ENCODE results near the gene NEK5. TPM values are rescaled to one million over a fixed set of nuclear protein-coding genes. Genes with fewer than 3 reads are reported as not detected.
"Not testable (repeated sequence)": the region's sequence is repeated elsewhere in the genome, so short reads cannot be mapped to it uniquely, and the experiment has no call there.

Gene NEK5
- polyA plus RNA-seq, 2 donors, result 0.02 to 0.08 TPM

- H3K27me3 ChIP-seq (ENCODE audit: control insufficient read depth in 1 of 2, insufficient read depth in 2 of 2, low read length in 2 of 2), result no peaks in the 10 kb centered on the region
- H3K27ac ChIP-seq (ENCODE audit: low read depth in 2 of 2, low read length in 1 of 2), result no peak overlapping the region
- no peak overlapping the region for H3K4me3 ChIP-seq (ENCODE audit: low read depth in 1 of 2, low read length in 2 of 2)
- 88 to 90% methylated on average over 1 of the region's 1 CpG for WGBS, 2 donors
- no peaks in the 10 kb centered on the region for H3K4me1 ChIP-seq (ENCODE audit: control insufficient read depth in 2 of 2, insufficient read depth in 2 of 2, low read length in 1 of 2)
- H3K36me3 ChIP-seq (ENCODE audit: control insufficient read depth in 2 of 2, insufficient read depth in 2 of 2, low read length in 1 of 2), result no peaks in the 10 kb centered on the region
- H3K9me3 ChIP-seq (ENCODE audit: control insufficient read depth in 2 of 2, insufficient read depth in 1 of 2, low read depth in 1 of 2, low read length in 1 of 2), result no peaks in the 10 kb centered on the region
Observed at GRCh38 chr13:52109116-52109670, 19.7 kb downstream of the NEK5 start.

- H3K4me1 ChIP-seq (ENCODE audit: control insufficient read depth in 2 of 2, insufficient read depth in 2 of 2, low read length in 1 of 2), result no peaks in the 10 kb centered on the region
- WGBS, 2 donors, result 75 to 87% methylated on average over 1 of the region's 1 CpG
Observed at GRCh38 chr13:52105841-52106240, 23.0 kb downstream of the NEK5 start.

GRCh38 chr13:52104624-52105023 lies 24.2 kb downstream of the NEK5 start:
- Histone ChIP-seq H3K4me1 (ENCODE audit: control insufficient read depth in 2 of 2, insufficient read depth in 2 of 2, low read length in 1 of 2) (no peaks in the 10 kb centered on the region), H3K4me3 (ENCODE audit: low read depth in 1 of 2, low read length in 2 of 2) (no peak overlapping the region), H3K36me3 (ENCODE audit: control insufficient read depth in 2 of 2, insufficient read depth in 2 of 2, low read length in 1 of 2) (no peaks in the 10 kb centered on the region), H3K9me3 (ENCODE audit: control insufficient read depth in 2 of 2, insufficient read depth in 1 of 2, low read depth in 1 of 2, low read length in 1 of 2) (no peaks in the 10 kb centered on the region), H3K27me3 (ENCODE audit: control insufficient read depth in 1 of 2, insufficient read depth in 2 of 2, low read length in 2 of 2) (no peaks in the 10 kb centered on the region), H3K27ac (ENCODE audit: low read depth in 2 of 2, low read length in 1 of 2) (no peak overlapping the region)
- WGBS, 2 donors, result 90 to 94% methylated on average over 1 of the region's 1 CpG

More at GRCh38 chr13:52105841-52106240, 23.0 kb downstream of the NEK5 start:
- H3K9me3 ChIP-seq (ENCODE audit: control insufficient read depth in 2 of 2, insufficient read depth in 1 of 2, low read depth in 1 of 2, low read length in 1 of 2), result no peaks in the 10 kb centered on the region
- H3K27ac ChIP-seq (ENCODE audit: low read depth in 2 of 2, low read length in 1 of 2), result no peak overlapping the region
- H3K27me3 ChIP-seq (ENCODE audit: control insufficient read depth in 1 of 2, insufficient read depth in 2 of 2, low read length in 2 of 2), result no peaks in the 10 kb centered on the region
- H3K4me3 ChIP-seq (ENCODE audit: low read depth in 1 of 2, low read length in 2 of 2), result no peak overlapping the region
- no peaks in the 10 kb centered on the region for H3K36me3 ChIP-seq (ENCODE audit: control insufficient read depth in 2 of 2, insufficient read depth in 2 of 2, low read length in 1 of 2)

- Histone ChIP-seq H3K27ac (ENCODE audit: low read depth in 2 of 2, low read length in 1 of 2) (no peak overlapping the region), H3K4me1 (ENCODE audit: control insufficient read depth in 2 of 2, insufficient read depth in 2 of 2, low read length in 1 of 2) (no peaks in the 10 kb centered on the region)
- 86 to 90% methylated on average over 5 of the region's 5 CpGs for WGBS, 2 donors
Observed at GRCh38 chr13:52103386-52103785, 25.5 kb downstream of the NEK5 start.

GRCh38 chr13:52102423-52102822 lies 26.4 kb downstream of the NEK5 start:
- H3K4me1 ChIP-seq (ENCODE audit: control insufficient read depth in 2 of 2, insufficient read depth in 2 of 2, low read length in 1 of 2); H3K4me3 ChIP-seq (ENCODE audit: low read depth in 1 of 2, low read length in 2 of 2); H3K27ac ChIP-seq (ENCODE audit: low read depth in 2 of 2, low read length in 1 of 2); H3K36me3 ChIP-seq (ENCODE audit: control insufficient read depth in 2 of 2, insufficient read depth in 2 of 2, low read length in 1 of 2); H3K9me3 ChIP-seq (ENCODE audit: control insufficient read depth in 2 of 2, insufficient read depth in 1 of 2, low read depth in 1 of 2, low read length in 1 of 2); H3K27me3 ChIP-seq (ENCODE audit: control insufficient read depth in 1 of 2, insufficient read depth in 2 of 2, low read length in 2 of 2): not testable (repeated sequence)
- WGBS, 2 donors, result 96 to 100% methylated on average over 3 of the region's 3 CpGs

More at GRCh38 chr13:52103386-52103785, 25.5 kb downstream of the NEK5 start:
- H3K27me3 ChIP-seq (ENCODE audit: control insufficient read depth in 1 of 2, insufficient read depth in 2 of 2, low read length in 2 of 2), result no peaks in the 10 kb centered on the region
- no peaks in the 10 kb centered on the region for H3K9me3 ChIP-seq (ENCODE audit: control insufficient read depth in 2 of 2, insufficient read depth in 1 of 2, low read depth in 1 of 2, low read length in 1 of 2)
- H3K36me3 ChIP-seq (ENCODE audit: control insufficient read depth in 2 of 2, insufficient read depth in 2 of 2, low read length in 1 of 2), result no peaks in the 10 kb centered on the region
- no peak overlapping the region for H3K4me3 ChIP-seq (ENCODE audit: low read depth in 1 of 2, low read length in 2 of 2)

- no peaks in the 10 kb centered on the region for H3K4me1 ChIP-seq (ENCODE audit: control insufficient read depth in 2 of 2, insufficient read depth in 2 of 2, low read length in 1 of 2)
- no peaks in the 10 kb centered on the region for H3K27me3 ChIP-seq (ENCODE audit: control insufficient read depth in 1 of 2, insufficient read depth in 2 of 2, low read length in 2 of 2)
- no peak overlapping the region for H3K4me3 ChIP-seq (ENCODE audit: low read depth in 1 of 2, low read length in 2 of 2)
- H3K27ac ChIP-seq (ENCODE audit: low read depth in 2 of 2, low read length in 1 of 2), result no peak overlapping the region
- H3K9me3 ChIP-seq (ENCODE audit: control insufficient read depth in 2 of 2, insufficient read depth in 1 of 2, low read depth in 1 of 2, low read length in 1 of 2), result no peaks in the 10 kb centered on the region
- no peaks in the 10 kb centered on the region for H3K36me3 ChIP-seq (ENCODE audit: control insufficient read depth in 2 of 2, insufficient read depth in 2 of 2, low read length in 1 of 2)
- 92% methylated on average over 5 of the region's 5 CpGs for WGBS, 2 donors
Observed at GRCh38 chr13:52097197-52097596, 31.7 kb downstream of the NEK5 start.

GRCh38 chr13:52096748-52097147 lies 32.1 kb downstream of the NEK5 start:
- Histone ChIP-seq H3K27me3 (ENCODE audit: control insufficient read depth in 1 of 2, insufficient read depth in 2 of 2, low read length in 2 of 2) (no peaks in the 10 kb centered on the region), H3K4me1 (ENCODE audit: control insufficient read depth in 2 of 2, insufficient read depth in 2 of 2, low read length in 1 of 2) (no peaks in the 10 kb centered on the region), H3K36me3 (ENCODE audit: control insufficient read depth in 2 of 2, insufficient read depth in 2 of 2, low read length in 1 of 2) (no peaks in the 10 kb centered on the region), H3K4me3 (ENCODE audit: low read depth in 1 of 2, low read length in 2 of 2) (no peak overlapping the region), H3K27ac (ENCODE audit: low read depth in 2 of 2, low read length in 1 of 2) (no peak overlapping the region), H3K9me3 (ENCODE audit: control insufficient read depth in 2 of 2, insufficient read depth in 1 of 2, low read depth in 1 of 2, low read length in 1 of 2) (no peaks in the 10 kb centered on the region)
- 83 to 85% methylated on average over 3 of the region's 3 CpGs for WGBS, 2 donors

GRCh38 chr13:52096062-52096461 lies 32.8 kb downstream of the NEK5 start:
- 89 to 96% methylated on average over 2 of the region's 2 CpGs for WGBS, 2 donors
- Histone ChIP-seq H3K9me3 (ENCODE audit: control insufficient read depth in 2 of 2, insufficient read depth in 1 of 2, low read depth in 1 of 2, low read length in 1 of 2) (no peaks in the 10 kb centered on the region), H3K27me3 (ENCODE audit: control insufficient read depth in 1 of 2, insufficient read depth in 2 of 2, low read length in 2 of 2) (no peaks in the 10 kb centered on the region), H3K4me1 (ENCODE audit: control insufficient read depth in 2 of 2, insufficient read depth in 2 of 2, low read length in 1 of 2) (no peaks in the 10 kb centered on the region), H3K27ac (ENCODE audit: low read depth in 2 of 2, low read length in 1 of 2) (no peak overlapping the region), H3K36me3 (ENCODE audit: control insufficient read depth in 2 of 2, insufficient read depth in 2 of 2, low read length in 1 of 2) (no peaks in the 10 kb centered on the region), H3K4me3 (ENCODE audit: low read depth in 1 of 2, low read length in 2 of 2) (no peak overlapping the region)

GRCh38 chr13:52092087-52092486 lies 36.8 kb downstream of the NEK5 start:
- no peak overlapping the region for H3K4me3 ChIP-seq (ENCODE audit: low read depth in 1 of 2, low read length in 2 of 2)
- H3K9me3 ChIP-seq (ENCODE audit: control insufficient read depth in 2 of 2, insufficient read depth in 1 of 2, low read depth in 1 of 2, low read length in 1 of 2), result no peaks in the 10 kb centered on the region
- H3K27me3 ChIP-seq (ENCODE audit: control insufficient read depth in 1 of 2, insufficient read depth in 2 of 2, low read length in 2 of 2), result no peaks in the 10 kb centered on the region
- H3K36me3 ChIP-seq (ENCODE audit: control insufficient read depth in 2 of 2, insufficient read depth in 2 of 2, low read length in 1 of 2), result no peaks in the 10 kb centered on the region
- H3K27ac ChIP-seq (ENCODE audit: low read depth in 2 of 2, low read length in 1 of 2), result no peak overlapping the region
- no peaks in the 10 kb centered on the region for H3K4me1 ChIP-seq (ENCODE audit: control insufficient read depth in 2 of 2, insufficient read depth in 2 of 2, low read length in 1 of 2)
- WGBS, 2 donors, result 86 to 88% methylated on average over 2 of the region's 2 CpGs

- Histone ChIP-seq H3K27me3 (ENCODE audit: control insufficient read depth in 1 of 2, insufficient read depth in 2 of 2, low read length in 2 of 2) (no peaks in the 10 kb centered on the region), H3K27ac (ENCODE audit: low read depth in 2 of 2, low read length in 1 of 2) (no peak overlapping the region), H3K36me3 (ENCODE audit: control insufficient read depth in 2 of 2, insufficient read depth in 2 of 2, low read length in 1 of 2) (no peaks in the 10 kb centered on the region), H3K4me3 (ENCODE audit: low read depth in 1 of 2, low read length in 2 of 2) (no peak overlapping the region), H3K9me3 (ENCODE audit: control insufficient read depth in 2 of 2, insufficient read depth in 1 of 2, low read depth in 1 of 2, low read length in 1 of 2) (no peaks in the 10 kb centered on the region), H3K4me1 (ENCODE audit: control insufficient read depth in 2 of 2, insufficient read depth in 2 of 2, low read length in 1 of 2) (no peaks in the 10 kb centered on the region)
- WGBS, 2 donors, result 75 to 77% methylated on average over 2 of the region's 2 CpGs
Observed at GRCh38 chr13:52091473-52091872, 37.4 kb downstream of the NEK5 start.

Measured in esophagus (tissue), 2 donors.